ENCODE measurements around the gene HIRA.
"Not testable (repeated sequence)": the region's sequence is repeated elsewhere in the genome, so short reads cannot be mapped to it uniquely, and the experiment has no call there.

HIRA gene

DNA sequence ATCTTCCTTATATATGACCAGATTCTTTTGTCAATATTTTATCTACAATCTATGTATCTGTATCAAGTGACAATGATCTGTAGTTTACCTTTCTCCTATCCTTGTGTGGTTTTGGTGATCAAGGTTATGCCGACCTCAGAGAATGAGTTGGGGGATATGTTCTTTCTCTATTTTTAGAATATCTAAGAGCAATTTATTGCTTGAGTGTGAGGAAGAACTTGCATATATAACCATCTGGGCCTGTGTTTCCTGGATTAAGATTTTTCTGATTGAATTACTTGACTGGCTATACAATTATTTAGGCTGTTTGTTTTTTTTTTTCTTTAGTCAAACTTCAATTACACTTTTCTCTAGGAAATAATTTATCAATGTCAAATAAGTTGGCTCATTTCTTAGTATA is 30.0 kb upstream of the HIRA start:
- DNase-seq, result no peak

DNA sequence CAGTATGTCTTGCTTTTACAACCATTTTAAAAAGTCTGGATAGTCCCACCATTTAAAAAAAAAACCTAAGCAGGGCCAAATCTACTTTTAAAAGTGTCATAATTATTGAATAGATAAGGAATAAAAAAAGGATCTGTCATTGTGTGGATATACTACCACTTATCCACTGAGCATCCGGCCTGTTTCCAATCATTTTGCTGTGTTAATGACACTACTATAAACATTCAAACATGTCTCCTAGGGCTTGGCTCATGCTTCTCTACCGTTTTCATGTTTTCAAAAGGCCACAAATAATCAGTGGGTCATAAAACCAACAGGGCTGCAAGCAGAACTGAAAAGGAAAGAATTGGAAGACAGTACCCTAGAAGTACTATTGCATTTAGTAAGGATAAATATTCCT is 28.5 kb upstream of the HIRA start:
- no peak for DNase-seq

DNA sequence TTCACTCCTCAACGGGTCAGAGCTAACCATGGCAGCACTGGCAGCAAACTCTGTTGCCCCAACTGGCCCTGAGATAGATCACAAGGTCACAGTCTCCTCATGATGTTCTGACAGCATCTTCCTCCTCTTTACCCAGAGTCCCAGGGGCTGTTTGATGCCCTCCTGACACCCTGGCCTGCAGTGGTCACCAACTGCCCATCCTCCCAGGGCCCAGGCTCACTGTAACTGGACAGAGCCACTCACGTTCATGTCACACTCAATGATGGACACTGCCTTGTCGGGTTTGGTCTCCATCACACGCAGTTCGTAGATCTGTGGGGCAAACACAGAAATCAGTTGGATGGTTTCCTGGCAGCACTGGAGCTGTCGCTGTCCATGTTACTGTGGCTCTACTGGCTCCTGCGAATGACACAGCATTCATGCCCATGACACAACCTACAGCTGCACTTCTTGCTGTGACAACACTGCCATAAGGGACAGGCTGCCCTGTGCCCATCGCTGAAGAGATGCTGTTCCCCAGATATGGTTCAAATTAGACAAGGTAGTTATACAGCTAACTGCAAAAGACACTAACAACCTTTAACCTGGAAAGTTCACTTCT is 26.4 kb upstream of the HIRA start:
- no peak for DNase-seq

DNA sequence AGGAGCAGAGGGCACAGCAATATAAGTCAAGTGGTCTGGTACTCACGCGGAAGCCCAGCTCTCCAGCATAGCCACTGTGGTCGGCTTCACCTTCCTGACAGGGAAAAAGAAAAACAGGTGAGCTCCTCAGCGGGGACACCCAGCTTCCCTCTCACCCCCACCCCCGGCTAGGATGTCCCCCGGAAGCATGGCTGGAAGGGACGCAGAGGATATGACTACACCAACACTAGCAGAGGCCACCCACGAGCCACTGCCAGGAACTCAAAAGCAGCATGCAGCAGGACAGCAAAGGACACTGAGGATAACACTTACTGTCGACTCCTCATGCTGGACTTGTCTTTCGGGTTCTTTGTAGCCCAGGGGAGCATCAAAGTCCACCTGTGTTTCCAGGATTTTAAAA is 25.0 kb upstream of the HIRA start:
- no peak for DNase-seq

DNA sequence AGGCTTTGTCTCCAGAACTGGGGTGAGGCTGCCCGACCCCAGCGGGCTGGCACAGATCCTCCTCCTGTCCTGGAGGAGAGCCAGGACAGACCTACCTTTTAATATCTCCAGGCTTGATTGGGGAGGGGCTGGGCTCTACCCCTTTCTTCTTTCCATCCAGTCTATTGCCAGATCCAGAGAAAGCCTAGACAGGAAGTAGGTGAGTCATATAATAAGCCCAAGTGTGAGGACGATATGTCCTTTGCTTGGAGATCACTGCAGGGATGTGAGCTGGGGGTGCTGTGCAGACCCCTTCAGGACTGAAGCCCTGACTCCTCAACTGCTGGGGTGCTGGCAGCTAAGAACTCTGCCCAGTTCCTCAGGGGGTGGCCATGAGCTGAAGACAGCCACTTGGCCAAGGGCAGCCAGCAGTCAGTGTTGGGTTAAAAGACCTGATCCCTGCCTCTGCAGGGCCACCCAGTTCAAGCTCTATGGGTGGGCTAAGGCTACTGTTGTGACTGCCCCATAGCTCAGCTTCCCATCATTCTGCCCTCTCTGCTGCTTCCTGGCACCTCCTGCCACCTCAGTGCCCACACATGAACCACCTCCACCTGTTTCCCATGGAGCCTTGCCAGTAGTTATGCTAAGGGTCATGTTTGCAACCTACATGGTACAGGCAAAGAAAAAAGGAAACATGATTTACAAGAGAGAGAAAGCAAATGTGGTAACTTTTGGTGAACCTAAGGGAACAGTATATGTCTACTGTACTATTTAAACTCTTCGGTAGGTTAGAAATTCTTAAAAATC is 24.2 kb upstream of the HIRA start:
- no peak for DNase-seq

DNA sequence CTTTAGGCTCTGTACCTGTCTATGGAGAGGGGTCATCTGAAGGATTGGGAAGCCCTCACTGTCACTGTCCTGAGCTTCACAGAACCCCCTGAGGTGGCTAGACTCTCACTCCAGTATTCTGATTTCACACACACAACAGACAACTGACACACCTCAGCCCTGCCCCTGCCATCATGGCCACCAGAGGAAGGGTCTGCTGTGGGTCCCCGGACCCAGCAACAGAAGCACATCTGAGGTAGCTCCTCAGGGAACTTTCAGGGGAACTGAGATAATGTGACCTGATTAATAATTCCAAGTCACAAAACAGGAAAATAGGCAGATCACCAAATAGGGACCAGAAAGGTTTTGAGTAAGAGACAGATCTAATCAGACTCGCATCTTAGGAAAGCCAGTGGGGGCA is 23.5 kb upstream of the HIRA start:
- no peak for DNase-seq

DNA sequence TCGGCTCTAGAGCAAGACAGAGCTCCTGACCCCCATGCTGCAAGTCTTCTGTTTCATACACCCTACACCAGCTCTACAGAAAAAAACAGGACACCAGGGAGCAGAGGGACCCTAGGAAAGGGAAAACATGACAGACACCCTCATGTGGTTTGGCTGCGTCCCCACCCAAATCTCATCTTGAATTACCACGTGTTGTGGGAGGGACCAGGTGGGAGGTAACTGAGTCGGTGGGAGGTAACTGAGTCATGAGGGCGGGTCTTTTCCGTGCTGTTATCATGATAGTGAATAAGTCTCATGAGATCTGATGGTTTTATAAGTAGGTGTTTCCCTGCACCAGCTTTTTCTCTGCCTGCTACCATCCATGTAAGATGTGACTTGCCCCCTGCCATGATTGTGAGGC is 22.6 kb upstream of the HIRA start:
- no peak for DNase-seq

DNA sequence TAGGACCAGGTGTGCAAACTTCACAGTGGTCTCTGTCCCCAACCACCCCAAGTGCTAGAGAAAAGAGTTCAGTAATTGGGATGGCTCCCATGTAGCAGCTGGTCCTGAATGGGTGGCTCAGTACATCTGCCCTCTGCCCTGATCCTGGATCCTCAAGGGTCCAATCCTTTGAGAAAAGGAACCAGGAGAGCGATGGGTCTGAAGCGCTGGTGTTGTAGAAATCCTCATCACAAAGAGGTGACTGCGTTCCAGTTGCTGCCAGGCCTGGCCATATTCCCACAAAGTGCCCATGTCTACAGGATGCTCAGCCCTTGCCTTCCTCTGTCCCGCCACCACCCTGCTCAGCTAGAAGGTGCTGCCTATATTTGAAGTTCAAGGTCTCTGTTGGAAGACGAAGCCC is 22.2 kb upstream of the HIRA start:
- no peak for DNase-seq

DNA sequence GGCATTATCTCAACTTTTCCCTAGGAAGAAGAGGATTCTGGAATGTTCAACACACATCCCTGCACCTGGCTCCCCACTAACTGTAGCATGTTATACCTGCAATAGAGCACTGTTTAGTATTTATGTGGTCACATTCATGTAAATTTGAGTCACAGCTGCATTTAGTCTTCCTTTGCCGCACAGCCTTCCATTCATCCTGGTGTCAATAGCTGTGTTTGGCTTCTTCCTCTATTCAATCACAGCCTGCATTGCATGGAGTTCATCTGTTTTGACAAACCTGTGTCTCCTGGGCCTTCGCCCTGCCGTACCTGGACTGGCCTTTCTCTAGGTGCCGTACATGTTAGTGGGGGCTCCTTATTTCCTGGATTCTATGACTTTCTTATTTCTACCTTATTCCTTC is 20.0 kb upstream of the HIRA start:
- DNase-seq, result no peak

DNA sequence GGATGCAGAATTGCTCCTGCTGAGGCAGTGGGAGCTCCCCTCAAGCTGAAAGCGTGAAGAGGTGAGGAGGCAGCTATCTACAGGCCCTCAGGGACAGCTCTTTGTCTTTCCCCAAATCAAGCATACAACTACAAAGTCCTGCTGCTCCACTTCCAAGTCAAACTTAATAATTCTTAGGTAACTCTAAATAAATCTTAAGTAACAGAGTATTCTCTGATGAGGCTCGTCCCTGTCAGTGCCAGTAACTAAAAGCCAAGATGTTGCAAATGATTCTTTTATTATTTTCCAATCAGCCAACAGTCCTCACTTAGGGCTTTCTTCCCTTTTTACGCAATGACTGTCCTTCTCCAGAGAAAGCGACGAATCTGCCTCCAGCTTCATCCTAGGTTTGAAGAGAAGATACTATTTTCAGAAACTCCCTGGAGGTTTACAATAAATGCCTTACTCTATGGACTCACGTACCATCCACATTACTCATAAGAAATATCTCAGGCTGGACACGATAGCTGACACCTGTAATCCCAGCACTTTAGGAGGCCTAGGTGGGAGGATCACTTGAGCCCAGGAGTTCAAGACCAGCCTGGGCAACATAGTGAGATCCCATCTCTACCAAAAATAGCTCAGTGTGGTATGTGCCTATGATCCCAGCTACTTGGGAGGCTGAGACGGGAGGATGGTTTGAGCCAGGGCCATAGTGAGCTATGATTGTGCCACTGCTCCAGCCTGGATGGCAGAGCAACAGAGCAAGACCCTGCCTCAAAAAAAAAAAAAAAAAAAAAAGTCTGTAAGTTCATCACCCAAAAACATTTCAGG is 19.0 kb upstream of the HIRA start:
- DNase-seq, result no peak

DNA sequence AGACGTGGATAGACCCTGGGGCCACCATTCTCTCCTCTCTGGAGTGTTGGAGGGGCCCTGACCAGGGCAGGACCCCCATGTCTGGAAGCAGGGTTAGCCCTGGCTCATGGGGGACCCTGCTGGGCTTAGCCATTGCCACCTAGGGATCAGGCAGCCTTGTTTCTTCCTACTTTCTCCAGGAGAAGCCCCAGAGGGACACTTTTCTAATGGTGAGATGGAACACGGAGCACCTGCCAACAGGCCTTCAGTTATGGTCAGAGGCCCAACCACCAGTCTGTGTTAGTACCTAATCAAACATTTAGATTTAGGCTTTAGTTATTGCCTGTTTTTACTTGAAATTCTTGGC is 17.9 kb upstream of the HIRA start:
- no peak for DNase-seq

DNA sequence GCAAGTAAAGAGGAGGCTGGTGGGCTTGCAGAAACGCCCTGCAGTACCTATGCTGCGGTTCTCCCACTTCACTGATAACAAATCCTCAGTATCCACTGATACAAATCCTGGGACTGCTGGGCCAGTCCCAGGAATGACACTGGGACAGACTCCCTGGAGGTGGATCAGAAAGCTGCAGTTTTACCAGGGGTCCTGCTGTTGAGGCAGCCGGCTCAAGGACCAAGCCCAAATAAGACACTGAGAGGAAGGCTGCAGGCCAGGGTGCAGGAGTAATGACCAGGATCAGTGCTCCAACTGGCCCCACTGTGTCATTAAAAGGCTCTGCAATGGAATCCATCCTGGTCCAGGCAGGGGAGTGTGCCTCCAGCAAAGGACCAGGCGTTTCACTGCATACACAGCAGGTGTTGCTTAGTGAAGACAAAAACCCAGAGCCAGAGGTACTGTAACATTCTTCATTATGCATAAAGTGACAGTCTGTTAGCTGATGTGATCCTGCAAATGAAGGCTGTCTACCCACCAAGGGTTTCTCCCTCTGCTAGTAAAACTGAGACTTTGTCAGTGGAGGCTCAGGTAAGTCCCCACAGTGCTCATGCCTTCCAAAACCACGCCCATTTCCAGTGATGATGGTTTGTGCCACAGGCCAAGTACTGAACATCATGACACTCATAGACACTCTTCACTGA is 17.3 kb upstream of the HIRA start:
- DNase-seq, result no peak

DNA sequence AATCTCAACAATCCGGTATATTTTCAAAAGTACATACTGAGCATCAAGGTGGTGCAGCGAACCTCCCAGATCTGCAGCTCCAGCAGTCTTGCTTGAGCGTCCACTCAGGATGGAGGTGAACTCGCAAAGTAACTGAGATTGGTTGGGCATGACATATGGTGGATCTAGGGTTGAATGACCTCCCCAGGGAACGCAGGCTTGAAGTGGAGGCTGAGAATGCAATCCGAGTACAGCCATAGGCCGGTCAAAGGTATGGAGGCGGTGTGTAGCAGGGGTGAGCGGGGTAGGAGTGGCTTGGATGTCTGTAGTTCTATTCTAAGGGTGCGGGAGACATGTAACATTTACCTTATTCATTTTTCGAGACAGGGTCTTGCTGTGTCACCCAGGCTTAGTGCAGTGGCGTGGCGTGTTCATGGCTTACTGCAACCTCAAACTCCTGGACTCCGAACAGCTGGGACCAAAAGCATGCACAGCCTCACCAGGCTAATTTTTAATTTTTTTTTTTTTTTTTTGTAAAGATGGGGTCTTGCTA is 16.6 kb upstream of the HIRA start:
- DNase-seq, result peak; percentile 65

DNA sequence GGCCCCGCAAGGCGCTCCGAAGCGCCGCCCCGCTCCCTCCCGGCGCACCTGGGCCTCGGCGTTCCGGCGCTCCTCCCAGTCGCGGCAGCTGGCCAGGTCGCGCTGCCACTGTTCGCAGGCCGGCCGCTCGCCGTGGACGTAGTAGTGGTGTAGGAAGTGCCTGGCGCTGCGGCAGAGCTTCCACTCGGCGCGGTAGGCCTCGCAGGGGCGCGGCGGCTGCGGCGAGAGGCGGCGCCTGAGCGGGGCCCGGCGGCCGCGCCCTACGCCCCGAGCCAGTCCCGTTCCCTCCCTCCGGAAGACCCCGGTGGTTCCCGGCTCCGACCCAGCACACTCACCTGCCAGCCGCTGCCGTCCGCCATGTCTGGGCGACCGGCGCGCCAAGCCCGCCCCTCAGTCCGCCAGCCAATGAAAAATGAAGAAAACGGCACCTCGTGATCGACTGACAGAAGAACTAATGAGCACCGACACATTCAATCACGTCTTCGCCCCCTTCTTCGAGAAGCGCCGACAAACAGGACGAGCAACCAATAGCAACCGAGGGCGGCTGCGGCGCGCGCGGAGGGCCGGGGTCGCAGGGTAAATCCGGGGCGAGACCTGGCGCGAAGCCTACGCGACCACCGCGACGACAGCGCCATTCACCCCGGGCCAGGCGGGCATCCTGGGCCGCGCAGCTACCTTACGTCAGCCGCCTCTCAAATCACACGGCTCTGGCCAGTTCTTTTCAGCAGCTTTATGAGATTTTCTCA is 16.0 kb upstream of the HIRA start, which contains the start of gene C22orf39:
TSS of gene C22orf39 (minus strand) at position 382 of the 746 bp plus-strand sequence. CDS start at position 359, 23 bp downstream.
- DNase-seq, result peak; percentile 73

DNA sequence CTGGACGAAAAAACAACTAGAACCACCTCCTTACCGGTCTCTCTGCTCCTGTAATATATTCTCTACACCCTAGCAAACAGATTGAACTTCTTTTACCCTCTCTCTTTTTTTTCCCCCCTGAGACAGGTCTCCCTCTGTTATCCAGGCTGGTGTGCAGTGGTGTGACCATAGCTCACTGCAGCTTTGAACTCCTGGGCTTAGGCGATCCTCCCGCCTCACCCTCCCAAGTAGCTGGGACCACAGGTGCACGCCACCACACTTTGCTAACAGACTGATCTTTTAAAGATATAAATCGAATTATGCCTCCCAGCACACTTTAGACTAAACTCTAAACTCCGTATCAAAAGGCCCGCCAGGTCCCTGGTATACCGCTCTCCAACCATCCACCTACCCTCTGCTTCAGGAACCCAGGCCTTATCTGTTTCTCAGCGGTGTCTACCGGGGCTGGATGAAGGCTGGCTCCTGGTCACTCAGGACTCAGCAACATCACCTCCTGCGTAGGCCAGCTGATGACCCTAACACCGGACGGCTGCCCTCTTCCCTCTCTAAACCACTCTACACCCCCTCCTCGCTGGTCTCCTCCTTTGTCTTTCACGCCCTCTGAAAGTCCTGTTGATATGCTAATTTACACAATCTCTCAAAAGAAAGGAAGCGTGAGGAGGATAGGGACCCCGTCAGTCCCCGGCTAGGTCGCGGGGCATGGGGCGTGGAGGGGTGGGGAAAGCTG is 15.2 kb upstream of the HIRA start:
- DNase-seq, result no peak

DNA sequence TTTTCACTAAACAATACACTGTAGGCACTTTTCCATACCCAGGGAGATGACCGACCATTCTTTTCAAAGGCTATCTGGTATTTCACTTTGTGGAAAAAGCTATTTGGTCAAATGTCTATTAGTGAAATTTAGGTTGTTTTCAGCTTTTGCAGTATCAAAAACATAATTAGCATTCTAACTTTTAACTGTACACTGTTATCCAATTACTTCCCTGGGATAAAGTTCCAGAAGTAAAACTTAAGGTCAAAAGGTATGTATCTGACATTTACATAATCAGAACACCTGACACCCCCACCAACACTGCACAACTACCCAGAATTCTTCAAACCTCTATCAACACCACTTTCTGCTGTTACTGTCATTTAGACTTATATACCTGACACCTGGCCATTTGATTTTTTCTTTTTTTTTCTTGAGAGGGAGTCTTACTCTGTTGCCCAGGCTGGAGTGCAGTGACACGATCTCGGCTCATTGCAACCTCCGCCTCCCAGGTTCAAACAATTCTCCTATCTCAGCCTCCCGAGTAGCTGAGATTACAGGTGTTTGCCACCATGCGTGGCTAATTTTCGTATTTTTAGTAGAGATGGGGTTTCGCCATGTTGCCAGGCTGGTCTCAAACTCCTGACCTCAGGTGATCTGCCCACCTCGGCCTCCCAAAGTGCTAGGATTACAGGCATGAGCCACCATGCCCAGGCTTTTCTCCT is 13.9 kb upstream of the HIRA start:
- not testable (repeated sequence) for DNase-seq

DNA sequence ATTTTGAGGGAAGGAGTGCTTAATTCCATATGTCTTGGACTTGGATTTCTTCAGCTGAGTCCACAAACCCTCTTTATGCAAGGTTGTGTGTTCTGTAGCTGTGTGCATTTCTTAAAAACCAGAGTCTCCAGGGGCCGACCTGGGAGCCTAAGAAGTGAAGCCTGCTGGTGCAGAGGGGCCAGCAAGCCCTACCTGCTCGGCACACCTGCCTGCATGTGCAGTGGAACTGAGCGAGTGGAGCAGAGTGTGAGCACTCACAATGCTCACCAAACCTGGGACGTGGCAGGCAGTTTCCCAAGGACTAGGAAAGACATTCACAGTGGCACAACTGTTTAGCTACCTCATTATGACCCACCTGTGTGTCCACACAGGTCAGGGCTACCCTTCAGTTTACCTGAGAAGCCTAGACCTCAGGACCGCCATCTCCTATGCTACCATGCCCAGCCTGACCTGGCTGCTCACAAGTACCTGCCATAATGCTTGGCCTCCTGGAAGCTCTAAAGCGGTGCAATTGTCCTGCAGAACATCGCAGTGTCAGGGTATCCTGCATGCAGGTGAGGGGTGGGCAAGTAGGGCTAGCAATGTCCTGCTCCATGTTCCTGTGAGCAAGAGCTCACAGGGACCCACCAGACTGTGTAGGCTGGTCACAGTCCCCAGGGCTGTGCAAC is 12.1 kb upstream of the HIRA start:
- no peak for DNase-seq

DNA sequence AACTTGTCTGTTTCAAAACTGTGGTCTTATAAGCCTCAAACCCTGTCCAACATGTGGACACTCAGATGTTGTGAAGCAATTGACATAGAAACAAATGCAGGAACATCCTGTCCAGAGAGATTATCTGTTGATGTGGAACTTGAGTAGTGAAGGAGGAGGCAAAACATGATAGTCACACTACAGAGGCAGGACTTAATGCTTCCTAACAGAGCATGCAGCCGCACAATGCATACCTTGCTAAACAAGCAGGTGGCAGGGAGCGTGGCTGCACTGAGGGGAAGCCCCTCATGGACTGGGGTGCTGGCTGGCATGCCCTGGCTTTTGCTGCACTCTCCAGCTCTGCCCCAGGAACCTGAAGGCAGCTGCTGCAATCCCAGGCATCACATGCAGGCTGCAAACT is 10.6 kb upstream of the HIRA start:
- DNase-seq, result no peak

DNA sequence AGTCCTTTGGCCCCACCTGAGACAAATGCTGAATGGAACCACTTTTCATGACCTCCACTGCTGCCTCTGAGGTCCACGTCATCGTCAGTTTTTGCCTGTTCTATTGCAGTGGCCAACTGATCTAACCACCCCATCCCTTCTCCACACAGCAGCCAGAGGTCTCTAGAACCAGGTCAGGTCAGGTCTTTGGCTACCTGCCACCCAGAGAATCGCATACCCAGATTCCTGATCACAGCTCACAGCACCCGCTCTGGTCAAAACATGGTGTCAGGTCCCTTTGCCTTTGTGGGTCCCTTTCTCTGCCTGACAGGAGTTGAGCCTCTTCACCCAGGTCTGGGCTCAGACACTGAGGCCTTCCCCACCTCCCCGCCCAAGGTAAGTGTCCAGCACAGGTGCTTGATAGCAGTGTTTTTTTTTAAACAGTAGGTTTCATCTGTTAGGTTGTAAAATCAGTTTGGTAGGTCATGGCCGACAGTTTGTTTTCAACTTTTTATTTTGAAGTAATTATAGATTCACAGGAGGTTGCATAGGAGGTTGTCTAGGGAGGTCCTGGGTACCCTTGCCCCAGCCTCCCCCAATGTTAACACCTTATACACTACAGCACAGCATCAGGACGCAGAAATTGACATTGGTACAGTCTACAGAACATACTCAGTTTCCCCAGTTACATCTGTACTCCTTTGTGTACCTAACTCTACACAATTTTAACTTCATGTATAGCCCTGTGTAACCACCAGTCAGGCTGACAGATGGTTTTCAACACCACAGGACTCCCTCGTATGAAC is 9.1 kb upstream of the HIRA start:
- no peak for DNase-seq

DNA sequence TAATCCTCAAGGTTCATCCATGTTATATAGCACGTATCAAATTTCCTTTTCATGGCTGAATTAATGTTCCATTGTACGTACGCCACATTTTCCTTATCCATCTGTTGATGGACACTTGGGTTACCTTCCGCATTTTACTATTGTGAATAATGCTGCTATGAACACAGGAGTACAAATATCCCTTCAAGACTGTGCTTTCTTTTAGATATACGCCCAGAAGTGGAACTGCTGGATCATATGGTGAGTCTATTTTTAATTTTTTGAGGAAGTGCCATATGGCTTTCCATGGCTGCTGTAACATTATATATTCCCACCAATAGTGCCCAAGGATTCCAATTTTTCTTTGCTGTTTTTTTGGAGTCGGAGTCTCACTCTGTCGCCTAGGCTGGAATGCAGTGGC is 6.8 kb upstream of the HIRA start:
- no peak for DNase-seq
